H1 (cell line): Measurements from ENCODE around the gene ADAMTSL2. TPM values are rescaled to one million over a fixed set of nuclear protein-coding genes. Genes with fewer than 3 reads are reported as not detected.

Experiments
- CTCF ChIA-PET: fragments of 300-600 bp; sonication (Branson Sonifier 250); formaldehyde crosslinking; loops from one replicate; lab custom pipeline; 2021; ENCODE audit not compliant: partially characterized antibody; lab: Charles Lee
- POLR2A ChIA-PET: fragments of 300-600 bp; sonication (Branson Sonifier 250); formaldehyde crosslinking; loops from one replicate; lab custom pipeline; 2021; ENCODE audit warnings: inconsistent platforms; ENCODE audit not compliant: partially characterized antibody; lab: Charles Lee
- DNase-seq, 2 experiments: peaks; one replicate each; pipeline versions ENCODE4 v3.0.0 to v3.0.0-alpha.2; 2010 to 2022; ENCODE audit warnings: low spot score in 2 of 2, low read depth in 1 of 2, mixed read lengths in 1 of 2
- FAIRE-seq: peaks from 2 replicates; lab custom pipeline; 2011; peaks lifted over from hg19 to GRCh38; lab: Jason Lieb, UNC
- H2AFZ ChIP-seq: 2 replicates; pipeline ENCODE4 v1.8.1; 2012; ENCODE audit warnings: low read length, inconsistent platforms
- H2AK5ac ChIP-seq: 2 replicates; pipeline ENCODE4 v1.6.1; 2013; ENCODE audit warnings: low read depth, low read length
- H2BK120ac ChIP-seq: replicated peaks from 2 replicates; pipeline ENCODE3; 2013; ENCODE audit warnings: low read depth, low read length, inconsistent platforms
- H2BK12ac ChIP-seq: 2 replicates; pipeline ENCODE4 v1.6.1; 2013; ENCODE audit warnings: low read depth, low read length
- H2BK15ac ChIP-seq: 2 replicates; pipeline ENCODE4 v1.6.1; 2013; ENCODE audit warnings: low read length
- H2BK20ac ChIP-seq: 2 replicates; pipeline ENCODE4 v1.6.1; 2013; ENCODE audit warnings: low read length
- H2BK5ac ChIP-seq: 2 replicates; pipeline ENCODE4 v1.6.1; 2013; ENCODE audit warnings: low read depth, low read length
- H3K14ac ChIP-seq: 2 replicates; pipeline ENCODE4 v1.6.1; 2013; ENCODE audit warnings: inconsistent platforms; ENCODE audit not compliant: insufficient read length
- H3K18ac ChIP-seq: 2 replicates; pipeline ENCODE4 v1.6.1; 2013; ENCODE audit warnings: low read length; ENCODE audit errors: extremely low read depth
- H3K23ac ChIP-seq: 2 replicates; pipeline ENCODE4 v1.6.1; 2013; ENCODE audit warnings: inconsistent platforms; ENCODE audit not compliant: insufficient read length
- H3K23me2 ChIP-seq: 2 replicates; pipeline ENCODE4 v1.6.1; 2013; ENCODE audit warnings: low read depth, low read length
- H3K27ac ChIP-seq: 2 replicates; pipeline ENCODE4 v1.6.1; 2011; ENCODE audit warnings: low read depth, low read length, inconsistent platforms
- H3K27me3 ChIP-seq, 4 experiments: replicated peaks in 1 of 4; 1 replicate in 1 of 4; 2 replicates in 3 of 4; pipeline versions ENCODE4 v1.6.1 to v1.8.1; 2011 to 2013; ENCODE audit warnings: low read length in 3 of 4, mild to moderate bottlenecking in 3 of 4, inconsistent platforms in 2 of 4, mixed read lengths in 2 of 4, moderate library complexity in 1 of 4; ENCODE audit not compliant: control insufficient read depth in 3 of 4, insufficient read depth in 3 of 4; ENCODE audit errors: extremely low read depth in 1 of 4
- H3K36me3 ChIP-seq, 4 experiments: 2 replicates each; pipeline versions ENCODE4 v1.6.1 to v1.8.1; 2011 to 2013; ENCODE audit warnings: mild to moderate bottlenecking in 4 of 4, low read length in 3 of 4, moderate library complexity in 2 of 4, control low read depth in 1 of 4, inconsistent platforms in 1 of 4; ENCODE audit not compliant: insufficient read depth in 4 of 4, control insufficient read depth in 2 of 4
- H3K4ac ChIP-seq: replicated peaks from 2 replicates; pipeline ENCODE3; 2013; ENCODE audit warnings: low read length, low read depth, mixed read lengths, inconsistent platforms; ENCODE audit not compliant: insufficient read length
- H3K4me1 ChIP-seq, 4 experiments: replicated peaks in 1 of 4; 1 replicate in 1 of 4; 2 replicates in 3 of 4; pipeline versions ENCODE4 v1.6.1 to v1.8.1; 2011 to 2013; ENCODE audit warnings: low read length in 3 of 4, inconsistent platforms in 2 of 4, mixed read lengths in 1 of 4; ENCODE audit not compliant: insufficient read depth in 4 of 4, control insufficient read depth in 3 of 4
- H3K4me2 ChIP-seq, 2 experiments: 2 replicates each; pipeline versions ENCODE4 v1.6.1 to v1.8.1; 2011 to 2013; ENCODE audit warnings: low read depth in 2 of 2, low read length in 2 of 2, control low read depth in 1 of 2, inconsistent platforms in 1 of 2, mild to moderate bottlenecking in 1 of 2; ENCODE audit not compliant: insufficient read depth in 1 of 2
- H3K4me3 ChIP-seq, 4 experiments: fragments of 200-600, 300-600 bp in 1 of 4; sonication (generic), shearing (Covaris generic), sonication (Bioruptor Twin) in 1 of 4; 2 replicates each; pipeline versions ENCODE4 v1.5.1 to v1.8.1; 2011 to 2016; ENCODE audit warnings: low read length in 4 of 4, low read depth in 3 of 4, control low read depth in 2 of 4, inconsistent platforms in 2 of 4, mild to moderate bottlenecking in 2 of 4, mixed read lengths in 1 of 4, moderate library complexity in 1 of 4; ENCODE audit not compliant: insufficient read depth in 2 of 4; ENCODE audit errors: extremely low read depth in 1 of 4
- H3K56ac ChIP-seq: replicated peaks from 2 replicates; pipeline ENCODE3; 2013; ENCODE audit warnings: low read depth, mild to moderate bottlenecking, mixed read lengths, low read length, inconsistent platforms; ENCODE audit not compliant: insufficient read length
- H3K79me1 ChIP-seq: 2 replicates; pipeline ENCODE4 v1.6.1; 2013; ENCODE audit warnings: low read depth, low read length, control low read depth
- H3K79me2 ChIP-seq, 2 experiments: 2 replicates each; pipeline versions ENCODE4 v1.6.1 to v1.8.1; 2012 to 2013; ENCODE audit warnings: low read length in 2 of 2, mild to moderate bottlenecking in 2 of 2, inconsistent platforms in 1 of 2; ENCODE audit not compliant: insufficient read depth in 2 of 2, control insufficient read depth in 1 of 2
- H3K9ac ChIP-seq, 4 experiments: replicated peaks in 1 of 4; 1 replicate in 1 of 4; 2 replicates in 3 of 4; pipeline versions ENCODE4 v1.6.1 to v1.8.1; 2011 to 2013; ENCODE audit warnings: low read depth in 3 of 4, low read length in 3 of 4, control low read depth in 2 of 4, mild to moderate bottlenecking in 2 of 4, moderate library complexity in 2 of 4, inconsistent platforms in 1 of 4; ENCODE audit errors: extremely low read depth in 1 of 4
- H3K9me3 ChIP-seq, 2 experiments: 2 replicates each; pipeline versions ENCODE4 v1.6.1 to v1.8.1; 2012 to 2013; ENCODE audit warnings: mild to moderate bottlenecking in 2 of 2, moderate library complexity in 2 of 2, control low read depth in 1 of 2, inconsistent platforms in 1 of 2, low read depth in 1 of 2, low read length in 1 of 2, mixed read lengths in 1 of 2; ENCODE audit not compliant: insufficient read depth in 2 of 2
- H4K20me1 ChIP-seq, 2 experiments: replicated peaks in 1 of 2; 2 replicates each; pipeline versions ENCODE3 to v1.8.1; 2011 to 2013; ENCODE audit warnings: inconsistent platforms in 2 of 2, low read length in 2 of 2, mild to moderate bottlenecking in 1 of 2; ENCODE audit not compliant: insufficient read depth in 2 of 2, control insufficient read depth in 1 of 2
- H4K5ac ChIP-seq: 2 replicates; pipeline ENCODE4 v1.6.1; 2013; ENCODE audit warnings: low read length, low read depth, mixed read lengths, inconsistent platforms; ENCODE audit not compliant: insufficient read length
- H4K8ac ChIP-seq: 2 replicates; pipeline ENCODE4 v1.8.0; 2013; ENCODE audit warnings: mild to moderate bottlenecking, moderate library complexity, low read length, inconsistent platforms; ENCODE audit not compliant: insufficient read depth; ENCODE audit errors: extremely low read depth
- H4K91ac ChIP-seq: replicated peaks from 2 replicates; pipeline ENCODE3; 2013; ENCODE audit warnings: low read length, mixed read lengths, inconsistent platforms; ENCODE audit not compliant: insufficient read length
- BACH1 ChIP-seq: IDR thresholded peaks from 2 replicates; pipeline ENCODE4 v1.6.1; 2012; ENCODE audit warnings: low read length, improper control_type of control experiment
- CBX8 ChIP-seq: fragments of 300-800, 300-1000 bp; sonication (generic); IDR thresholded peaks from 2 replicates; pipeline ENCODE4 v1.7.1; 2016; ENCODE audit warnings: low read depth, low read length, borderline replicate concordance
- EGR1 ChIP-seq: IDR thresholded peaks from 2 replicates; pipeline ENCODE4 v1.6.1; 2011; ENCODE audit warnings: low read depth, low read length, borderline replicate concordance
- EZH2 ChIP-seq: fragments of 200-600 bp; sonication (generic); IDR thresholded peaks from 2 replicates; pipeline ENCODE4 v1.7.1; 2012; ENCODE audit warnings: low read depth, mild to moderate bottlenecking, moderate library complexity, low read length, inconsistent platforms; ENCODE audit not compliant: severe bottlenecking
- GABPA ChIP-seq: IDR thresholded peaks from 2 replicates; pipeline ENCODE4 v1.6.1; 2011; ENCODE audit warnings: mild to moderate bottlenecking, low read length, moderate library complexity, borderline replicate concordance; ENCODE audit not compliant: insufficient read depth
- HDAC2 ChIP-seq, 2 experiments: fragments of 300-600 bp in 1 of 2; sonication (generic) in 1 of 2; IDR thresholded peaks; 2 replicates each; pipeline ENCODE4 v1.6.1; 2011 to 2012; ENCODE audit warnings: low read depth in 2 of 2, low read length in 2 of 2, mild to moderate bottlenecking in 2 of 2, moderate library complexity in 2 of 2, borderline replicate concordance in 1 of 2, inconsistent platforms in 1 of 2
- KDM4A ChIP-seq: IDR thresholded peaks from one replicate; pipeline ENCODE4 v1.7.1; 2012; ENCODE audit warnings: low read depth, mild to moderate bottlenecking, moderate library complexity, low read length, inconsistent platforms; ENCODE audit not compliant: severe bottlenecking
- MAFK ChIP-seq: IDR thresholded peaks from 2 replicates; pipeline ENCODE4 v1.6.1; 2012; ENCODE audit warnings: low read depth, mild to moderate bottlenecking, improper control_type of control experiment, low read length
- NANOG ChIP-seq: IDR thresholded peaks from 2 replicates; pipeline ENCODE4 v1.6.1; 2011; ENCODE audit warnings: low read length, low read depth, mild to moderate bottlenecking, inconsistent platforms; ENCODE audit not compliant: insufficient read depth, poor library complexity, severe bottlenecking
- POLR2AphosphoS5 ChIP-seq: IDR thresholded peaks from 2 replicates; pipeline ENCODE4 v1.6.1; 2011; ENCODE audit warnings: low read depth, low read length
- RNF2 ChIP-seq: fragments of 200-900, 300-1000 bp; sonication (generic); IDR thresholded peaks from 2 replicates; pipeline ENCODE4 v1.7.1; 2016; ENCODE audit warnings: borderline replicate concordance, low read depth, mild to moderate bottlenecking, antibody characterized with exemption, low read length; ENCODE audit not compliant: poor library complexity, severe bottlenecking; ENCODE audit errors: missing control alignments
- SUZ12 ChIP-seq: fragments of 200-600 bp; sonication (generic); IDR thresholded peaks from 2 replicates; pipeline ENCODE4 v1.6.1; 2012; ENCODE audit warnings: mild to moderate bottlenecking, inconsistent platforms, low read length, moderate library complexity, mixed read lengths
- TCF12 ChIP-seq: IDR thresholded peaks from 2 replicates; pipeline ENCODE4 v1.6.1; 2011; ENCODE audit warnings: low read depth, mild to moderate bottlenecking, low read length
- WGBS, 2 experiments: shearing (Covaris generic) in 1 of 2; methylation state at CpG; one replicate each; pipeline versions ENCODE4 v1.1.6 to v1.1.7; 2013 to 2015; ENCODE audit warnings: low lambda C conversion rate in 2 of 2, mixed read lengths in 2 of 2, inconsistent platforms in 1 of 2, low coverage in 1 of 2, missing lambda C conversion rate in 1 of 2; ENCODE audit not compliant: insufficient replicate concordance in 2 of 2, insufficient coverage in 1 of 2, insufficient read length in 1 of 2; ENCODE audit errors: extremely low coverage in 1 of 2, missing lambda C conversion rate in 1 of 2; 5-methylcytosine and 5-hydroxymethylcytosine counted together
- polyA plus RNA-seq, 7 experiments: library from polyadenylated mRNA; depleted of rRNA in 3 of 7; stranded (reverse) in 5 of 7; unstranded in 2 of 7; fragments of >200 nt in 5 of 7; fragments of 200-250 nt in 2 of 7; gene quantifications; 1 replicate in 5 of 7; 2 replicates in 1 of 7; 4 replicates in 1 of 7; pipeline versions ENCODE4 v1.2.1 to v1.2.3, GENCODE V29; 2011 to 2013; ENCODE audit warnings: missing spikeins in 2 of 7, mixed read lengths in 2 of 7
- total RNA-seq: library from RNA; stranded (reverse); fragmentation: NEBNext Ultra II Directional; extraction: Animal tissue kit (Norgen Biotek cat#: 25700); gene quantifications from 2 replicates; pipeline ENCODE4 v1.2.1, GENCODE V29; 2021

ADAMTSL2 gene
- total and polyA plus RNA-seq, 2 of the 8 experiments (the other 6 are each of a cell fraction or from before 2014, with no cell fraction given): 0.74 to 0.76 TPM

DNA sequence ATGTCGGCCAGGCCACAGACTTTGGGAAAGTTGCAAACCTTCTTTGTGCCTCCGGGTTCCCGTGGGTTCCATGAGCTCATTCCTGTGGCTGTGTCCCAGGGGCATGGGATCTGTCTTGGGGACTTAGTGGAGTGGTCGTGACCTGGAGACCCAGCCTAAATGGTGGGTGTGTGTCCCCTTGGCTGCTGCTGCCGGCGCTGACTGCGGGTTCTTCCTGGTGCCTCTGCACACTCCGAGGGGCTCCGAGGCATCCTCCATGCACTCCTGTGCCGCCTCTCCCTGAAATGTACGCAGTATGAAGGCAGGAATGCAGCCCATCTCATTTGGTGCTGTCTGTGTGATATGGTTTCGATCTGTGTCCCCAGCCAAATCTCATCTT is 34.6 kb upstream of the ADAMTSL2 start:
- Histone ChIP-seq H3K23ac (no peak overlapping the region), H2AK5ac (no peak overlapping the region), H3K56ac (no peak overlapping the region), H3K9me3 (peaks cover 2 to 13% of the 10 kb centered on the region in 2 experiments; a peak in 2 of 4 replicates), H3K27me3 (peaks cover 0 to 2% (median 0%) of the 10 kb centered on the region in 4 experiments; a peak in 1 of 7 replicates), H3K9ac (no peak overlapping the region), H2BK15ac (no peak overlapping the region), H3K4me2 (no peak overlapping the region), H2BK5ac (no peak overlapping the region), H2BK120ac (no peak overlapping the region), H3K4me1 (no peaks in the 10 kb centered on the region), H4K5ac (no peak overlapping the region), H4K8ac (no peak overlapping the region), H4K91ac (no peak overlapping the region), H3K18ac (no peak overlapping the region), H3K23me2 (peaks cover 11% of the 10 kb centered on the region), H3K4me3 (no peak overlapping the region), H2AFZ (no peak overlapping the region), H3K4ac (no peak overlapping the region), H3K79me1 (peaks cover 2% of the 10 kb centered on the region; the same call in 1 of the 2 replicates), H3K14ac (no peak overlapping the region), H2BK12ac (0 out of 2 replicates have a peak overlapping the region, but pooled peaks have one; percentile 39), H3K79me2 (no peaks in the 10 kb centered on the region; a peak in 1 of 4 replicates), H2BK20ac (no peak overlapping the region), H3K36me3 (peaks cover 0 to 3% (median 0%) of the 10 kb centered on the region in 4 experiments; a peak in 1 of 8 replicates), H3K27ac (no peak overlapping the region), H4K20me1 (peaks cover 0 to 12% of the 10 kb centered on the region in 2 experiments)
- no peak for DNase-seq
- POLR2A ChIA-PET: no interaction called here
- WGBS, 2 experiments: 85% methylated on average over 12 of the region's 12 CpGs; no CpG with 5 or more reads in 1 of the 2 experiments
- CTCF ChIA-PET: interaction anchor here (0.7 to 1.7 kb wide), 9 partner anchors 9 to 314 kb away, joined by 3 to 8 read pairs (median 3); no protein-coding TSS in a partner anchor
- no peak for FAIRE-seq
- no peak for TF ChIP-seq EZH2
- no peak for TF ChIP-seq TCF12
- TF ChIP-seq MAFK: no peak
- TF ChIP-seq RNF2: no peak
- TF ChIP-seq CBX8: no peak
- no peak for TF ChIP-seq SUZ12
- no peak for TF ChIP-seq BACH1
- TF ChIP-seq HDAC2 (IDR thresholded peaks at IDR 0.05; ENCODE audit: borderline replicate concordance in 1 of 2, low read depth in 2 of 2, low read length in 2 of 2): no peak
- no peak for TF ChIP-seq POLR2AphosphoS5
- TF ChIP-seq KDM4A: no peak
- no peak for TF ChIP-seq GABPA
- TF ChIP-seq NANOG: no peak
- no peak for TF ChIP-seq EGR1
